ENCODE measurements around the gene TFAP2D.

The TFAP2D gene

DNA sequence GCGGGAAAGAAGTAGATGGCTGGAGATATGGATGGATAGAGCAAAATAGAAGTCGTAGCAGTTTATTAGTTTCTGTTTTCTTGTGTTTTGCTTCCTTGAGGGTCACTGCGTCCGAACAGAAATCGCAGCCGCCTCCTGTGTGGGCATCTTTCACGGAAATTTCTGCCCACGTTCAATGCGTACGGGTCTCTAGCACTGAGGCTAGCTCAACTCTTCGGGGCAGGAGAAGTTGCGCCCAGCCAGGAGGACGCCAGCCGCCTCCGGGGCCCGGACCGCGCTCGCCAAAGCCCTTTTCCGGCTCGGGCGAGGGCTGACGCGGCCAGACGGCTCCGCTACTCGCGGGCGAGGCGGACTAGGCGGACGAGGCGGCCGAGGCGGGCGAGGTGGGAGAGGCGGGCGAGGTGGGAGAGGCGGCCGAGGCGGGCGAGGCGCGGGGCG is 106.2 kb downstream of the TFAP2D start:
- DNase-seq (ENCODE audit: low read depth in 2 of 2): no peak

DNA sequence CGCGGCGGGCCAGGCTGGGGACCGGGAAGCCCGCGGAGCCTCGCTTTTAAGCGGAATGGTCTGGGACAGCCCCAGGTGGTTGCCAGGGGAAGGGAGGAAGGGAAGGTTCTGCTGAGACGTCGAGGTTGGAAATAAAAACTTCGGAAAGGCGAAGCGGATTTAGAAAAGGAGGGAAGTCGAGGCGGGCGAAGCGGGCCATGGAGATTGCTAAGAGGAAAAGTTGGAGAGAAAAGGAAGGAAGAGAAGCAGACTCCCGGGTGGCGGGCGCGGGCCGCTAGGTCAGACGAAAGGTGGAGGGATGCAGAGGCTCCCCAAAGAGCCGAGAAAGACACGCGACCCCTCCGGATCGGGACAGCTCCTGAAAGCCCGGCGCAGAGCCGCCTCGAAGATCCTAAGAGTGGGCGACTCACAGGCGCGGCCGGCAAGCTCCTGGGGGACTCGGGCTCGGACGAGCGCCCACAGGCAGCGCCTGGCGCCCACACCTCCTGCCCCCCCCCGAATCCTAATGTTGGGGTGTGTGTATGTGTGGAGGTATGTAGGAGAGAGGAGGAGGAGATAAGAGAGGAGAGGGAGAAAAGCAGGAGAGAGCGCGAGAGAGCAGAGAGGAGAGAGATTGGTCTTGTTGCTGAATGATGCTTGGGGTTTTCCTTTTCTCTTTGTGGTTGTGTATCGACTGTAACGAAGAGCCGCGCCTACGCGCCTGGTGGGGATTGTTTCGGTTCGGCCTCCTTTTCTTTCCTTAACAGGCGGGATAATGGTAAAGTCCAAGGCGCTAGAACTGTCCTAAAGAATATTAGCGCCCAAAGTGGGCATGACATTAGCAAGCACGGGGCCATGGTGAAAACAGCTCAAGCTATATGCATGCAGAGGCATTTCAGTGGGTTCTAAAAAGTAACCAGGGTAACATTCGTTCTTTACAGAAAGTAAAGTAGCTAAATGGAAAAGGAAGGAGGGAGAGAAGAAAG is 106.9 kb downstream of the TFAP2D start:
- DNase-seq (ENCODE audit: low read depth in 2 of 2): no peak

DNA sequence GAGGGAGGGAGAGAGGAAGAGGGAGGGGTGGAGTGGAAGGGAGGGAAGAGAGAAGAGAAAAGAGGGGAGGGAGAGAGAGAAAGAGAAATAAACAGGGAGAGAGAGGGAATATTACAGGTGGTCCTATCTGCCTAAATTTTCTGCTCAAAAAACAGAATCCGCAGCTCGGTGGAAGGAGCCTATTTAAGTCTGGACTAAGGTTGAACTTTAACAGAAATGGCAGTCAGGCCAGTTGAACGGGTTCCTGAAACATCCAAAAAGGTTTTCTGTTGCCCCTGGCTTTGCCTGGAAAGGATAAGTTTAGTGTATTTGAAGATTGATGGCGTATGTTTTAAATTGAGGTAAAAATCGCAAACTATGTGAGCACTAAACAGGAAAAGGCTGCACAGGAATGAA is 107.5 kb downstream of the TFAP2D start:
- DNase-seq (ENCODE audit: low read depth in 2 of 2): no peak

DNA sequence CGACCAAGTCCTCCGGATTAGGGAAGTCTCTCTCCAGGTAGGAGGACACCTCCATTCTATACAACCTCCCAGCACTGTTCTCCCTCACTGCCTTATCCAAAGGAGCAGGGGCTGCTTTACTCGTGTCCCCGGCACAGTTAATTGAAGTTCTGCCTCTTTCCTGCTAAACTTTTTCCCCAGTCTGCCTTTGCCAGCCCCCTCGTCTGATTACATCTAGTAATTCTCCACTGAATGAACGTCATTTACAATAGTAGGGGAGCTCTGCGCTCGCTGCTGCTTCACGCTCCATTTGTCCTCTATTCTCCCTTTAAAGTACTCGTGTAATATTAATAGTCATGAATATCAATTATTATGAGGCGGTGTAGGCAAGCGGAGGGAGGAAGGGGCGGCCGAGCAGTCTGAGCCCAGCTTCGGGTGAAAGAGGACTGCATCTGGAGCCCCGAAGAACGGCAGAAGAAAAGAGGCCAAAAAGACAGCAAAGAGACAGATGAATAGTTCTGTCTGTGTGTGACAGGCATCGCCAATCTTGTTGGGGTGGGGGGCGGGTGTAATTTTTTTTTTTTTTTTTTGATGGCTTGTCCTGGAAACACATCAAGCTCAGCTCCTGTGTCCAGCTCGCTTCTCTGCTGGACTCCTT is 108.2 kb downstream of the TFAP2D start:
- DNase-seq (ENCODE audit: low read depth in 2 of 2): no peak

DNA sequence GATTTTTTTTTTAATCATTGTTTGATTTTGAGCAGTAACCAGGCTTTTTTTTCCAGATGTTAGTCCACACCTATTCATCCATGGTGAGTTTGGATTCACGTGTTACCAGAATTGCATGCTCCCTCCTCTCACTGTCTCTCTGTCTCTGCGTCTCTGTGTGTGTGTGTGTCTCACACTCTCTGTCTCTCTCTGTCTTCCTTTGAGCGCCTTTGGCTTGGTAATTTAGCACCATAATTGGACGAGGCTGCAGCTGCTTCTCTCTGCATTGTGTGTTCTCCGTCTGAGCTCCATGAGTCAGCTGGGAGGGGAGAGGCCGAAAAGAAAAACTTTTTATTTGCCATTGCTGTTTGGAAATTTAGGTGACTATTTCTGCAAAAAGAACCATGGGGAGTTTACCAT is 108.8 kb downstream of the TFAP2D start:
- DNase-seq (ENCODE audit: low read depth in 2 of 2): no peak

Measured in stimulated activated CD8-positive, alpha-beta memory T cell treated with anti-CD3 and anti-CD28 coated beads, Interleukin-15, amount 100 ng/mL, for 4 hours (primary cell).